ENCODE results near the gene VIPAS39.

VIPAS39 gene

DNA sequence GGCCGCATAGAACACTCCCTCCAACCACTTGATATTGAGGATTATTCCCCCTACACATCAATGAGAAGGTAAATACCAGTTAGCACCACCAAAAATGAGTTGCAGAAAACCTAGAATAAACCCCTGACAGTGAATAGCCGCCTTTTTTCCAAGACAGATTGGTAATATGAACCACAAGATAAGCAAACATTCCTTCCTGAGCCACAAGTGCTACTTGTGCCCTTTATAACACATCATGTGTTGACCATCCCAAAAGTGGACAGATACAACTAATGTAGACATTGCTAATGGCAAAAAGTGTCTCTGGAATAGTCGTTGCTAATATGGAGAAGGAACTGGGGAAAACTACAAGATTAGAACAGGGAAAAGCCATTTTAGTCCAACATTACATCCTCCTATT is 51.3 kb downstream of the VIPAS39 start:
- no peak for DNase-seq (ENCODE audit: low read depth in 2 of 2)

DNA sequence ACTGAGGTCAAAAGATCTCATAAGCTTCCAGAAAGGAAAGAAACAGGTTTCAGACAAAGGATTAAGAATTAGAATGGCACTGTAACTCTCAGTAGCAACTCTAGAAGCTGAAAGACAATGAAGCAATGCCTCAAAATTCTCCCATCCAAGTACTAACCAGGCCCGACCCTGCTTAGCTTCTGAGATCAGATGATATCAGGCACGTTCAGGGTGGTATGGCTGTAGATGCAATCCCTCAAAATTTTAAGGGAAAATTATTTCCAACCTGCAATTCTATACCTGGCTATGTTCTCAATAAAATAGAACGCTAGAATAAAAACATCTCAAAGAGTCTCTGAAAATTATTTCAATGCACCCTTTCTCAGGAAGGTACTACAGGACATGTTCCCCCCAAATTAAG is 53.6 kb downstream of the VIPAS39 start:
- DNase-seq (ENCODE audit: low read depth in 2 of 2): no peak

DNA sequence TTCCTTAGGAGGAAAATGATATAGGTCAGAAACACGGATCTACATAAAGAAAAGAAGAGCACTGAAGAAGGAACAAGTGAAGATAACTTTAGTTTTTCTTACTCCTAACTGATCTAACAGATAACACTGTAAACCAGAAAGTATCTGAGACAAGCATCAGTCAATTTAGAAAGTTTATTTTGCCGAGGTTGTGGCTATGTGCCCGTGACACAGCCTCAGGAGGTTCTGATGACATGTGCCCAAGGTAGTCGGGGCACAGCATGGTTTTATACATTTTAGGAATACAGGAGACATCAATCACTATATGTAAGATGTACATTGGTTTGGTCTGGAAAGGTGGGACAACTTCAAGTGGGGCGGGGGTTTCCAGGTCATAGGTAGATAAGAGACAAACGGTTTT is 57.2 kb downstream of the VIPAS39 start:
- no peak for DNase-seq (ENCODE audit: low read depth in 2 of 2)

DNA sequence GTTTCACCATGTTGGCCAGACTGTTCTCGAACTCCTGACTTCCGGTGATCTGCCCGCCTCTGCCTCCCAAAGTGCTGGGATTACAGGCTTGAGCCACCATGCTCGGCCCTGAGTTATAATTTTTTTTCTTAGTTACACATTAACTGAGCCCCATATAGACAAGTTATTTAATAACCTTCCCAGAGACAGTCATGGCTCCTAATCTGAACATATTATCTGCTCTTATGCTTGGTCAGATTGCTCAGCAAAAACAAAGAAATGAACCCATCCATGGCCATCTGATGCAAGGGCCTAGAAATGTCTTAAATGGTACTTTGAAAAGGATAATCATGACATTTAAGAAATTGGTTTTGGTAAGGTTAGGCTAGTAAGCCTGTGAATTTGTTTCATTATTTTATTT is 67.2 kb downstream of the VIPAS39 start:
- DNase-seq (ENCODE audit: low read depth in 2 of 2): no peak

DNA sequence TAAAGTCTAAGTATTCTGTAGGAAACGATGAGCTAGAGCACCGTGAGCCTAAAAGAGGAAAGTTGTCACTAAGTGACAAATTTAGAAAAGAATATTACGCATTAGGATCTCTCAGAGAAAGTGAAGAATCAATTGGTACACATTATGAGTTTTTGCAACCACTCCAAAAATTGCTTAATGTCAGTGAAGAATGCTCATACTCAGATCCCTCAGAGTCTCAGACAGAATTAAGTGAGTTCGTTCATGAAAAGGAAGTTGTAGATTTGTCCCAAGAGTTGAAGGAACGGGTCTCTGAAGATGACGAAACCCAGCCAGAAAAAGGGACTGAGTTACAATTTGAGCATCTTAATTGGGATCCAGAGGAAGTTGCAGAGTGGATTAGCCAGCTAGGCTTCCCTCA is 78.7 kb downstream of the VIPAS39 start:
- no peak for DNase-seq (ENCODE audit: low read depth in 2 of 2)

DNA sequence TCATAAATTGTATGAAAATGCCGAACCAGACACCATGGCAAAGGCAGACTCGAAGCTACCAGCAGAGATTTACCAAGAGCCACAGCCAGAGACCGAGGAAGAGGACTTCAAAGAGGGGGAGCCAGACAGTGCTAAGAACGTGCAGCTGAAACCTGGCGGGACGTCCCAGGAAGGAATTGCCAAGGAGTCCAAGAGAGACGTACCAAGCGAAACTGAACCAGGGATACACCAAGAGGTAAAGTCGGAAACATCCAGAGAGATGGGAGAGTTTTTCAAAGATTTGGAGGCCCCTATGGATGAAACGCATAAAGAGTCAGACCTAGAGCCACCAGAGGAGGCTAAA is 79.9 kb downstream of the VIPAS39 start:
- no peak for DNase-seq (ENCODE audit: low read depth in 2 of 2)

DNA sequence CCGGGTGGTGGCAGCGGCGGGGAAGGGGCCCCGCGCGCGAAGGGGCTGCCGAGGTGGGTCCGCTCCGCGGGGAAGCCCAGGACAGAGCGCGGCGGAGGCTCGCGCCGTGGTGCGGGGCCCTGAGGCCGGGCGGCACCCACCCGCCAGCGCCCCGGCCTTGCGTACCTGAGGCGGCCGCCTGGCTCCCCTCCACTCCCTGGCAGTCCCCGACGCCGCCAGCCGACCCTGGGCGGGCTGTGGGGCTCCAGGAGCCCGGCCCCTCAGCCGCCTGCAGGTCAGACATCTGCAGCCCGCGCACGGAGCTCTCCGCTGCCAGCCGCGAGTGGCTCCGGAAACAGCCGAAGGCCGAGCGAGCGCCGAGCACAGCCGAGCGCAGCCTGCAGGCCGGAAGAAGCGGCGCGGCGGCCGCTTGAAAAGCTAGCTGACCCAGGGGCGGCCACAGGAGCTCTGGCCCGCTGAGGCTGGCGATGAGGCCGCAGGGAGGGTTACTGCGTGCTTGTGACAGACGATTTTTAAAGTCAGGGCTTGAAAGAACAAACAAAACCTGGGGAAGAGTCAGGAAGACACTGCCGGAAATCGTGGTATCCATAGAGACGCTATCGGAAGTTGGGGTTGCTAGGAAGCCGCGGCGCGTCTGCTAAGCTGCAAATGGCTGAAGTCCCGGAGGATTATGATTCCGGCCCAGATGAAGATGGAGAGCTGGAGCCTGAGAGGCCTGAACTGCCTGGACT is 80.5 kb downstream of the VIPAS39 start, which contains the start of the genes SAMD15 and TMED8:
SAMD15 (plus strand) TSS at position 609 of the 731 bp plus-strand sequence; CDS start at position 649, 40 bp downstream.
TMED8 (minus strand) TSS at position 324 of the 731 bp plus-strand sequence; CDS start at position 283, 41 bp downstream.
- peak; percentile 49 to 57 for DNase-seq (ENCODE audit: low read depth in 2 of 2)

Data from stimulated activated CD8-positive, alpha-beta memory T cell treated with anti-CD3 and anti-CD28 coated beads, Interleukin-7, amount 100 ng/mL, for 1 hour (primary cell).